Measurements from ENCODE around the gene CD300A.
"Not testable (repeated sequence)": the region's sequence is repeated elsewhere in the genome, so short reads cannot be mapped to it uniquely, and the experiment has no call there.

Gene CD300A

DNA sequence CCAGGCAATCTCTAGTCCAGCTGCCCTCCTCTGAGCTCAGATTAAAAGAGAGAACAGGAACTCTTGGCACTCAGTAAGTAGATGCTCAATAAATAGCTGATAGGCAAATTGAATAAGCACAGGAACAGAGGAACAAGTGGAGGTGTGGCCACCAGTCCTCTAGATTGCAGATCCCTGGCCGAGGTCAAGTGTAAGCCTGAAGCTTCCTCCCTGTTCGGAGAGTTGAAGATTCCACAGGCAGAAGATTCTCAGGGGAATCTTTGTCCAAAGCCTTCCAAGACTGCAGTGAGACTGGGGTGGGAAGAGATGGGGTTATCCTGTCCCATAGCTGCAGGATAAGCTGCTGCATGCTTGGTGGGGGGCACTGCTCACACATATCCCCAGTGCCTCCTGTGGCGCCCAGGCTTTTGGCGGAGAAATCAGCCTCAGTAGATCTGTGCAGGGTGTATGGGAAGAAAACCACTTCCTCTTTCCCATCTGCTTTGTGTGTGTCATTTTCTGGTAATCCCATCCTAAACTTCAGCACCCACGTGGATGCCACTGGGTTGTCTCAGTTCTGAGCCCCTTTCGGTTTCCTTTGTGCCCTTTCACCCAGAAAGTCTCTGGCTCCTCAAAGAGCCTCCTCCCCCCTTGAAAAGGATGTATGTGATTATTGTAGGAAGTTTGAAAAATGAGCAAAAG is 12.1 kb downstream of the CD300A start:
- DNase-seq (ENCODE audit: low read depth in 2 of 2), result no peak

DNA sequence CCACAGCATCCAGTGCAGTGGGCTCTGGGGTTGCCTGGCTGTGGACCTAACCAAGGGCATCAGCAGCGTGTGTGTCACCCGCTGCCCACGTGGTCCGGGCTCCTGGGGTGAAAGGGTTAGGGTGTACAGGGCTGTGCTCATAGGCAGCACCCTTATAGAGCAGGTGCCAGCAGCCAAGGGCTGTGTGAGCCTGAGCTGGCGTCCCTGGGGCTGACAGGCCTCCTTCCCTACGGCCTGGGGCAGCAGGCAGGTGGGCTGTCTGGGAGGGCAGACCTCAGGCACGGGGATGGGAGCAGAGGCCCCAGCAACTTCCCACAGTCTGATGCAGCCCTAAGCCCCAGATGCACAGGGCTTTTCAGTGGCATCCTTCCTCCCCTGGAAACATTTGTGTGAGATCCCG is 13.9 kb downstream of the CD300A start:
- no peak for DNase-seq (ENCODE audit: low read depth in 2 of 2)

DNA sequence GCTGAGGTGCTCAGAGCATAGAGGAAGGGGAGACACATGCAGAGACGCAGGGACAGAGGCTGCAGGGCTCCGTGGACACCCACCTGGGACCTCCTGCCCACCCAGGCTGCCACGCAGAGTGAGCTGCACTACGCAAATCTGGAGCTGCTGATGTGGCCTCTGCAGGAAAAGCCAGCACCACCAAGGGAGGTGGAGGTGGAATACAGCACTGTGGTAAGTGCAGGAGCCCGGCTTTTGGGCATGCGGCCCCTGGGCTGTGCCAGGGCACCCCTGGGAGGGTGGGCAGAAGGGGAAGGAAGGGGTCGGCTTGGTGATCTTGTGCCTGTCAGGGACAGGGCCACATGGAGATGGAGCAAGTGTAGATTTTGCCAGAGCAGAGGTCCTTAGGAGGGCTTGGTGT is 15.2 kb downstream of the CD300A start:
- DNase-seq (ENCODE audit: low read depth in 2 of 2), result no peak

DNA sequence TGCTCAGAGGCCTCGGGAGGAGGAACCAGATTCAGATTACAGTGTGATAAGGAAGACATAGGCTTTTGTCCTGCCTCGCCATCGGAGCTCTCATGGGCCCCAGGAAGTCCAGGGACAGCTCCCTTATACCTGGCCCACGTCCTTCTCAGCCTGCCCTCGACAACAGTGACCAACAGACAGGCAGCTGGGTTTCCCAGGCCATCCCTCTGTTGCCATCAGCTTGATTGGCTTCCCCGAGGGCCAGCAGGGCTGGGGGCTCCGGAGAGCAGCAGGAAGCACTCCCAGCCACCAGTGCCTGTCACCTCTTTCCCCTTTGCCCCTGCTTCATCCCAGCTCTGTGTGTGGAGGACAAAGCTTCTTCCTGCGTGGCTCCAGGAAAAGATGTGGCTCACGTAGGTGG is 17.6 kb downstream of the CD300A start:
- DNase-seq (ENCODE audit: low read depth in 2 of 2), result no peak

DNA sequence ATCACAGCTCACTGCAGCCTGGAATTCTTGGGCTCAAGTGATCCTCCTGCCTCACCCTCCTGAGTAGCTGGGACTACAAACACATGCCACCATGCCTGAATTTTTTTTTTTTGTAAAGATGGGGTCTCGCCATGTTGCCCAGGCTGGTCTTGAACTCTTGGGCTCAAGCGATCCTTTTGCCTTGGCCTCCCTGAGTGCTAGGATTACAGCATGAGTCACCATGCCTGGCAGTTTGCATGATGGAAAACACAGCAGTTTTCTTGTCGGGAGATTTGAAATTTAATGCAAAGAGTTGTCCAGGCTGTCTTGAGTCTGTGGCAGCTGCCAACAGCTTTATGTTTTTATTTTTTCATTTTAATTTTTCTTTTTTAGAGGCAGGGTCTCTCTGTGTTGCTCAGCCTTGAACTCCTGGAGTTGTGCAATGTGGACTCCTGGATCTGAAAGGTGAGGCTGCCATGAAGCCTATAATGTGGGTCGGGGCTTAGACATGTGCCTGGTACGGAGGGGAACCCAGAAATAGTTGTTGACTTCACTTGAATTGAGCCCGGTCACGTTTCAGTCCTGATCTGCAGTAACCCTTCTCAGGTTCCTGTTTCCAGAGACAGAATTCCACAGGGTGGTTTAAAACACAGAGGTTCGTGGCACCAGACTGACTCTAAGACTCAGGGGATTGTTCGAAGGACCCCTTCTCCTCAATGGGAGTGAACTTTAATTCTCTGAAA is 18.7 kb downstream of the CD300A start:
- no peak for DNase-seq (ENCODE audit: low read depth in 2 of 2)

DNA sequence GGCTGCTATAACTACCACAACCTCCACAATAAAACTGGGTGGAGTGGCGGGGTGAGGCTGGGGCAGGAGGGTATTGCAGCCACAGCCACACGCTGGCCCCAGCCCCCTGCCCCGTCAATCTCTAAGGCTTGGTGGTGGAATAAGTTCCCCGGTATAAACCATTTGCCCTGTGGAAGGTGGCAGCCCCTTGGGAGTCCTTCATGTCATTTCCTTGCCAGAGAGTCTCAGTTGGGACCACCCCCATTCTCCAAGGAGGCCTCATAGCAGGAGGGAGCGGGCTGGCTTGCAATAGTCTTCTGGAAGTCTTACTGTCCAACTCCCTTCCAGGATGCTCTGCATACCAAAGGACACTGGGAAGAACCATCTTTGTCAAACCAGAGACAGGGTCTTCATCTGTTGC is 19.4 kb downstream of the CD300A start:
- DNase-seq (ENCODE audit: low read depth in 2 of 2), result no peak

DNA sequence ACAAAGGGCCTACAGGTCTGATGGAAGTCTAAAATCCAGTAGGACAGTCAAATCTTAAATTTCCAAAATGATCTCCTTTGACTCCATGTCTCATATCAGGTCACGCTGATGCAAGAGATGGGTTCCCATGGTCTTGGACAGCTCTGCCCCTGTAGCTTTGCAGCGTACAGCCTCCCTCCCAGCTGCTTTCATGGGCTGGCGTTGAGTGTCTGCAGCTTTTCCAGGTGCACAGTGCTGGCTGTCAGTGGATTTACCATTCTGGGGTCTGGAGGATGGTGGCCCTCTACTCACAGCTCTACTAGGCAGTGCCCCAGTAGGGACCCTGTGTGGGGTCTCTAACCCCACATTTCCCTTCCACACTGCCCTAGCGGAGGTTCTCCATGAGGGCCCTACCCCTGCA is 21.8 kb downstream of the CD300A start:
- not testable (repeated sequence) for DNase-seq (ENCODE audit: low read depth in 2 of 2)

DNA sequence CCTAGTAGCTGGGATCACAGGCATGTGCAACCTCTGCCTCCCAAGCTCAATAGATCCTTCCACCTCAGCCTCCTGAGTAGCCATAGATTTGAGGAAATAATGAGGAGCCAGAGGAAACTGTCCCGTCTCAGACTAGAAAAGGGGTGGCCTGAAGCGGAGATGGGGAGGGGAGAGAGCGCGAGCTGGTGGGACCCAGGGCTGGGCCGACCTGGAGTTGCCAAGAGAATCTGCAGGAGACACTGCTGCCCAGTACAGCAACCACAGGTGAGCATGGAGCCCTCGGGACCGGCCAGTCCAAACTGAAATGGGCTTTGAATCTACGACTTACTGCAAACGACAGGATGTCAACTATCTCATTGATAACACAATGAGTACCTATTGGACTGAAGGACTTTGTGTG is 24.3 kb downstream of the CD300A start:
- DNase-seq (ENCODE audit: low read depth in 2 of 2), result no peak

DNA sequence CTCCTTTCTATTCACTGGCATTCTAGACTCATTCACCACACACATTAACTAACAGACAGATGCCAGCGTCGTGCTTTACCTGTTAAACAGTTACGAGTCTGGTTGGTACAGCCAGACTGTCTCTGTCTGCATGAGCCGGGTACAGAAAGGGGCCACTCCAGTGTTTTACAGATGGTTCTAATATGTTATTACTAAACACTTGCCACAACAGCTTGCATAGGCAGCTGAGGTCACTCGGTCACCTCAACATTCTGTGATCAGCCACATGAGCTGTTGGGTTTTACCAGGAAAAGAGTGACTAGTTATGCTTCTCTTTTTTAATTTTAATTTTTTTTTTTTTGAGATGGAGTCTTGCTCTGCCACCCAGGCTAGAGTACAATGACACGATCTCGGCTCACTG is 25.2 kb downstream of the CD300A start:
- DNase-seq (ENCODE audit: low read depth in 2 of 2), result no peak

DNA sequence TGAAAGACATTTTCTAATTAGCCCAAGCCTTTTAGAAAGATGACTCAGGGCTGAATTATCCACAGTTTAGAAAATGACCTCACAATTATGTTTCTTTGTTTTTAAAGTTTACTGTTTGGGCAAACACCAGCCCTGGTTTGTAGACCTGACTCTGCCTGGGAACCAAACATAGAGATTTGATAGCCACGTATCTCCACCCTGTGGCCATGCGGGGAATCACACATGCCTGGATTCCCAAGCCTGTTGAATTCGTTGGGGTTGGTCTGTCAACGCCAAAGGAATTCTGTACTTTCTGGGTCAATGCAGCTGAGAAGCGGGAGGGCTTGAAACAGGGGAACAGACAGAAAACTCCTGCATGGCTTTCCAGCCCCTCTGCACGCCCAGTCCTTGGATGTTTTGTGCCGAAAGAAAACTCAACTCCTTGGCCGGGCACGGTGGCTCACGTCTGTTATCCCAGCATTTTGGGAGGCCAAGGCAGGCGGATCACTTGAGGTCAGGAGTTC is 26.9 kb downstream of the CD300A start:
- no peak for DNase-seq (ENCODE audit: low read depth in 2 of 2)

DNA sequence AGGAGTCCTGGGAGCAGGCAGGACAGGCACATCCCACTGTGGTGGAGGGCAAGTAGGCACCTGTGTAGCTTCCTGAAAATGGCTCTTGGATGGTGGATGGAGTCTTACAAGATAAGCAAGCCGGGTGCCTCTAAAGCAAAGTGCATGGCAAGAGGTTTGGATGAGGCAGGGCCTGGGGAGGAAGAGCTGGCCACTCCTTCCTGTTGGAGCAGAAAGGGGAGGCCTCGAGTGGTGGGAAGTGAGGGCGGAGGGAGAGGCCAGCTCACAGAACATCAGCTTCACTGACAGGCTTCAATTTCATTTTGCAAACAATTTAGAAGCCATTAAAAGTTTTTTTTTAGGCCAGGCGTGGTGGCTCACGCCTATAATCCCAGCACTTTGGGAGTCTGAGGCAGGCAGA is 31.0 kb downstream of the CD300A start:
- no peak for DNase-seq (ENCODE audit: low read depth in 2 of 2)

DNA sequence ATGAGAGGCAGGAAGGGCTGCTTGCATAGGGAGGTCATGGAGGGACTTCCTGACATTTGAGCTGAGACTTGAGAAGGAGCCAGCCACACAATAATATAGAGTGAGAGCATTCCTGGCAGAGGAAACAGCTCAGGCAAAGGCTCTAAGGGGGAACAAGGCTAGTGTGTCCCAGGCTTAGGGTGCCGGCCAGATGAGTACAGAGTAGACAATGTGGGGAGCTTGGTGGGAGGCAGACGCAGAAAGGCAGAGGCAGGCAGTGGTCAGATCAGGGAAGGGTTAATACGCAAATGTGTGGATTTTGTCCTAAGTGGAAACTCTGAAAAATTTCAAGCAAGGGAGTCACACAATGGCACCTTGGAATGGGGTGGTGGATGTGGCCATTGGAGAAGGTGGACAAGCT is 33.6 kb downstream of the CD300A start:
- DNase-seq (ENCODE audit: low read depth in 2 of 2), result no peak

DNA sequence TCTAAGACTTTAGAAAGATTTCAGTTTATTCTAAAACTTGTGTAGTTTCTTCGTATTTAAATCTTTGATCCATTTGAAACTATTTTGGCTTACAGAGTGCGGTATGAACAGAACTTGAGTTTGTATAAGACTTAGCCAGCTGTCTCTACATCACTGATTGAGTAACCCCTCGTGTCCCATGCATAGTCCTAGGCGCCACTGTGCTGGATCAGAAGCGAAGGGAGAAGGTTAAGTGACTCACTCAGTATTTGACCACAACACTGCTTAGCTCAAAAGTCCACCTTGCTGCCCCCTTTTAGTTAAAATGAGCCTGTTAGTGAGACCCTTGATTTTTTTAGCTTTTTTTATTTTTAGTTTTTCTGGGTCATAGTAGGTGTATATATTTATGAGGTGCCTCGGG is 36.4 kb downstream of the CD300A start:
- DNase-seq (ENCODE audit: low read depth in 2 of 2), result no peak

DNA sequence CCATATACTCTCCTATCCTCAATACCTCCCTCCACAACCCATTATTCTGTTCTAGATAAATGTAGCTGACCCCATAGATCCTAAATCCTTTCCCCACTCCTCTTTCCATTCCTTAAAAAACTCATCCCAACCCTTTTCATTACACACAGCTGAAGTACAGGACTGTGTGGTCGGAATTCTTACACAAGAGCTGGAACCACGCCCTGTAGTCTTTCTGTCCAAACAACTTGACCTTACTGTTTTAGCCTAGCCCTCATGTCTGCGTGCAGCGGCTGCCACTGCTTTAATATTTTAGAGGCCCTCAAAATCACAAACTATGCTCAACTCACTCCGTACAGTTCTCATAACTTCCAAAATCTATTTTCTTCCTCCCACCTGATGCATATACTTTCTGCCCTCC is 37.5 kb downstream of the CD300A start:
- DNase-seq (ENCODE audit: low read depth in 2 of 2), result not testable (repeated sequence)

DNA sequence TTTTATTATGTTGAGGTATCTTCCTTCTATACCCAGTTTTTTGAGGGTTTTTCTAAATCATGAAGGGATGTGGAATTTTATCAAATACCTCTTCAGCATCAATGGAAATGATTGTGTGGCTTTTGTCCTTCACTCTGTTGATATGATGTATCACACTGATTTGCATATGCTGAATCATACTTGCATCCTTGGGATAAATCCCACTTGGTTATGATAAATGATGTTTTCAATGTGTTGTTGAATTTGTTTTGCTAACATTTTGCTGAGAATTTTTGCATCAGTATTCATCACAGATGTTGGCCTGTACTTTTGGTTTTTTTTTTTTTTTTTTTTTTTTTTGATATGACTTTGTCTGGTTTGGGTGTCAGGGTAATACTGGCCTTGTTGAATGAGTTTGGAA is 41.7 kb downstream of the CD300A start:
- DNase-seq (ENCODE audit: low read depth in 2 of 2), result no peak

DNA sequence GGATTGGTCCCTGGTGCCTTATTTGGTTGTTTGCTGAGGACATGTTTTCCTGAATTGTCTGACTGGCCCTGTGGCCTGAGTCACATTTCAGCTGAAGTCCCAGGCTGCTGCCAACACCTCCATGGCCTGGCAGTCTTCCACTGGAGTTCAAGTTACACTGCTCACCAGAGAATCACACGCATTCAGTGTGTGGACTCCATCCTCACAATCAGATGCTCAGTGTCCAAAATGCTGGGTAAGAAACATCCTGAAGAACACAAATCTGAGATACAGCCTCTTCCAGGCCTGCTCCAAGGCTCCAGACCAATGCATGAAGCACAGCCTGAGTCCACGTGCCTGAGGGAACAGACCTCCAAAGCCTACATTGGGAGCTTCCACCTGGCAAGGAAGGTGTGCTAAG is 45.6 kb downstream of the CD300A start:
- DNase-seq (ENCODE audit: low read depth in 2 of 2), result no peak

DNA sequence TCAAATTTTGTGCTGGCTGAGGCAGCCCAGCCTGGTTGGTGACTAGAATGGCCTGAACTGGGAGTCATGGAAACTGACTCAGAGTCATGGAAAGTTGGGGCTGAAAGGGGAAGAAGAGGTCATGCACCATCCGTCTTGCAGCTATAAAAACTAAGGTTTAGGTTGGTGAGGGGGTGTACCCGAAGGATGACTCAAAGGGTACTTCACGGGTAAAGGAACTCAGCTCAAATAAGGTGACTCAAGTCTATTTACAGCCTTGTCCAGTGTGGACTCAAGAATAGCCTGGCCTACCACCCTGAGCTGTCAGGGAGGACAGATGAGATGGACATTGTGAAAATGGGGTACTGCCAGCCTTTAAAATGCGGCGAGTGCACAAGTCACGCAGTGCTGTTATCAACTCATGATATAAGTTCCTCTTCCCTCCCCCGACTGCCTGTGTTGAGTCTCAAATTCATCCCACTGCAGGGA is 46.2 kb downstream of the CD300A start:
- DNase-seq (ENCODE audit: low read depth in 2 of 2), result no peak

DNA sequence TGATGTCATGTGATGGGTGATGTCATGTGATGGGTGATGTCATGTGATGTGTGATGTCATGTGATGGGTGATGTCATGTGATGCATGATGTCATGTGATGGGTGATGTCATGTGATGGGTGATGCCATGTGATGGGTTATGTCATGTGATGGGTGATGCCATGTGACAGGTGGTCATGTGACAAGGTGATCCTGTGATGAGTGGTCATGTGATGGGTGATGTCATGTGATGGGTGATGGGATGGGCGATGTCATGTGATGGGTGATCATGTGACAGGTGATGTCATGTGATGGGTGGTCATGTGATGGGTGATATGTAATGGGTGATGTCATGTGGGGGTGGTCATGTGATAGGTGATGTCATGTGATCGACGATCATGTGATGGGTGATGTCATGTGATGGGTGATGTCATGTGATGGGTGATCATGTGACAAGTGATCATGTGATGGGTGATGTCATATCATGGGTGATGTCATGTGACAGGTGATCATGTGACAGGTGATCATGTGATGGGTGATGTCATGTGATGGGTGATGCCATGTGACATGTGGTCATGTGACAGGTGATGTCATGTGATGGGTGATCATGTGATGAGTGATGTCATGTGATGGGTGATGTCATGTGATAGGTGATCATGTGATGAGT is 47.7 kb downstream of the CD300A start:
- DNase-seq (ENCODE audit: low read depth in 2 of 2), result no peak

DNA sequence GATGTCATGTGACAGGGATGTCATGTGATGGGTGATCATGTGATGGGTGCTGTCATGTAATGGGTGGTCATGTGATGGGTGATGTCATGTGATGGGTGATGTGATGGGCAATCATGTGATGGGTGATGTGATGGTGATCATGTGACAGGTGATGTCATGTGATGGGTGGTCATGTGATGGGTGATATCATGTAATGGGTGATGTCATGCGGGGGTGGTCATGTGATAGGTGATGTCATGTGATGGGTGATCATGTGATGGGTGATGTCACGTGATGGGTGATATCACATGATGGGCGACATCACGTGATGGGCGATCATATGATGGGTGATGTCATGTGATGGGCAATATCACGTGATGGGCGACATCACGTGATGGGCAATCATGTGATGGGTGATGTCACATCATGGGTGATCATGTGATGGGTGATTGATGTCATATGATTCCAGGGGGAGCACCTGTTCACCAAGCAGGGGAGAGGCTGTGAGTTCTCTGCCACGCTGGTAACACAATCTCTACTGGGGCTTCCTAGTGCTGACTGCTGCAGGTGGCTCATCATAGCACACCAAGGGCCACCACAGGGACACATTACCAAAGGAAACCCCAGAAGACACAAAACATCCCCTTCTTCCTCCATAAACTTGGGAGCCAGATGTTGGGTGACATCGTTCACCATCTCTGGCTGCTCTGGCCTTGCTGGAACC is 48.3 kb downstream of the CD300A start:
- no peak for DNase-seq (ENCODE audit: low read depth in 2 of 2)

DNA sequence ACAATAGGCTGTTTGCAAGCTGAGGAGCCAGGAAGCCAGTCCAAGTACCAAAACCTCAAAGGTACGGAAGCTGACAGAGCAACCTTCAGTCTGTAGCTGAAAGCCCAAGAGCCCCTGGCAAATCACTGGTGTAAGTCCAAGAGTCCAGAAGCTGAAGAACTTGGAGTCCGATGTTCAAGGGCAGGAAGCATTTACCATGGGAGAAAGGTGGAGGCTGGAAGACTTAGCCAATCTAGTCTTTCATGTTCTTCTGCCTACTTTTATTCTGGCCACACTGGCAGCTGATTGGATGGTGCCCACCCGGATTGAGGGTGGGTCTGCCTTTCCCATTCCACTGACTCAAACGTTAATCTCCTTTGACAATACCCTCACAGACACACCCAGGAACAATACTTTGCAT is 49.5 kb downstream of the CD300A start:
- no peak for DNase-seq (ENCODE audit: low read depth in 2 of 2)

DNA sequence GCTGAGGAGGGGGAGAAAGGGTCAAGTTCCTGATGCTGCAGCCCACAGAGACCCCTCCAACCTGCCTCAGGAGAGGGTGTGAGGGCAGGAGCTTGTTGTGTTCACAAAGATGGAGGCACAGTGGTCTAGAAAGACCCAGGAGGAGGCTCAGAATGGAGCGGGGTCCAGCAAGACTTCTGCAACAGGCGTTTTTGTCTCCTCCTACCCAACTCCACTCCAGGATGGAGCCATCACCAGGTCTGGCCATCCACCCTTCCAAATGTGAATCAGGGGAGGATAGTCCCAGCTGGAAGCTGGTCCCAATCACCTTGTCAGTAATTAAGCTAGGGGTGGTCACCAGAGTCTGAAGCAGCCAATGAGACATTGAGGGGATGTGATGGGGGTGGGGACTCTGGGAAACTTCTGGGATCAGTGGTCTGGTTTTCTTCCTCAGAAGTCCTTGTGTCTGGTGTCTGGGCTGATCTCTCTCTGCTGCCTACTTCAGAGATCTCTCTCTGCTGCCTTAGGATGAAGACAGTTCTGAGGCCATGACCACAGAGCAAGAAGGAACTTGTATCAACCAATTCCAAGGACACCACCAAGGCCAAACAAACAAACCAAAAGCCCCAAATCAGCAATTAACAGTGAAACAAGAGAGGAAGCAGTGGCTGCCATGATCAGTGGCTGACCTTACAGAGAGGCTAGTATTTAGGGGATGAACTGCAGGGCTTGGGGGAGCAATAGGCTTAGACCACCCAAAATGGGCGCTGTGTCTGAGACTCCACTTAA is 50.3 kb downstream of the CD300A start:
- no peak for DNase-seq (ENCODE audit: low read depth in 2 of 2)

Measured in stimulated activated CD8-positive, alpha-beta memory T cell treated with anti-CD3 and anti-CD28 coated beads, Interleukin-2, amount 100 ng/mL, for 48 hours (primary cell).